Measurements from ENCODE around the gene WNT5A. TPM values are rescaled to one million over a fixed set of nuclear protein-coding genes. Genes with fewer than 3 reads are reported as not detected.

WNT5A gene
- total and polyA plus RNA-seq, 9 of the 15 experiments (the other 6 are each of a cell fraction or from before 2014, with no cell fraction given), result 0.11 TPM; not detected in 8

DNA sequence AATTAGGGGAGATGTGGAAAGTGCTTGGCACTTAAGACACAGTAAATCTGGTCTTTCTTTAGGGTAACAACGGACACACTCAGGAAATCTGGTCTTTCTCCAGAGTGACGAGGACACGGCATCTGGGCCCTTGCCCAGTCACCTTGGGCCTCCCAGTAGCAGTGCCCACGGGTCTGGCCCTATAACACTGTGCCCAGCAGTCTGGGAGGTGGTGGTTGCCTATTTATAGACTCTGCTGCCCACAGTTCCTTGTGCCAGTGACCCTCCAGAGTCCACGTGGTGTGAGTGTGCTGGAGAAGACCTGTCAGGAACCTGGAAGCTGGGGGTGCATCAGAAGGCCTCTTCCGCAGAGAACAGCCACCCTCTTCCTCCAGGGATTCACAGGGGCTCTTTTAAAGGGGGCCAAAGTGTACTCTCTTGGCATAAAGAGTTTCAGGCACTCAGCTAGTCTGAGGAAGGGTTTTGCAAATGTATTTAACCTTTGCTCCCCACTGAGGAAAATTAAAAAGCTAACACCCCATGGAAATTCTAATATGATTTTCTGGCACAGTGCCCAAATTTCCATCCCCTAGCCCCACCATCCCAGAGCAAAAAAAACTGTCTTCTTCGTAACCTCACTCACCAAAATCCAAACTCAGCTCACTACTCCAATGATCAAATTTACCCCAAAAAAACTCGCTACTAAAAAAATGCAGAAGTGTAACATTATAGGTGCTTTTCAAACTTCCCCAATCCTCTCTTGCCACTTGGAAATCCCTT, 15.4 kb downstream of the WNT5A start:
- no peak for TF ChIP-seq ZNF717 (CRISPR knock-in tag; IDR thresholded peaks at IDR 0.05)
- TF ChIP-seq NFIX (CRISPR knock-in tag; IDR thresholded peaks at IDR 0.05; ENCODE audit: low read depth), result peak; percentile 49; the same call in 1 of the 2 replicates
- TF ChIP-seq FOXP1 (CRISPR knock-in tag; IDR thresholded peaks at IDR 0.05), result no peak
- TF ChIP-seq ETS2 (tag; IDR thresholded peaks at IDR 0.05; ENCODE audit: borderline replicate concordance, poor library complexity, severe bottlenecking), result no peak
- no peak for TF ChIP-seq ZNF274 (IDR thresholded peaks at IDR 0.05; ENCODE audit: borderline replicate concordance, low read depth, low read length)
- TF ChIP-seq BMI1 (IDR thresholded peaks at IDR 0.05; ENCODE audit: low read length), result no peak
- peak; percentile 86 for TF ChIP-seq NFIC (IDR thresholded peaks at IDR 0.05)
- TF ChIP-seq ZNF75A (CRISPR knock-in tag; IDR thresholded peaks at IDR 0.05), result no peak
- no peaks in the 10 kb centered on the region for H4K20me1 ChIP-seq (replicated peaks; ENCODE audit: control insufficient read depth, insufficient read depth, low read length)
- H3K9ac ChIP-seq (ENCODE audit: insufficient read depth in 1 of 2, low read depth in 2 of 2, low read length in 2 of 2), result no peak overlapping the region
- ATAC-seq, result no peak
- H3K9me3 ChIP-seq (replicated peaks; ENCODE audit: control insufficient read depth, insufficient read depth, low read depth, low read length), result no peaks in the 10 kb centered on the region
- 4% methylated on average over 3 of the region's 8 CpGs for WGBS (ENCODE audit: insufficient coverage, low coverage, missing lambda C conversion rate)
- H3K4me1 ChIP-seq (replicated peaks in 1 of 2; ENCODE audit: control insufficient read depth in 2 of 2, insufficient read depth in 2 of 2, low read length in 2 of 2), result peaks cover 0 to 4% of the 10 kb centered on the region in 2 experiments; a peak in 2 of 5 replicates
- intact Hi-C loops (cut with micrococcal nuclease) (no loop called here), in situ Hi-C loops (cut with MboI) (no loop called here)
- no peak overlapping the region for H3K4me3 ChIP-seq
- FAIRE-seq, result no peak
- ChIA-PET CTCF (ENCODE audit: low intra/inter-chr PET ratio) (no interaction called here), POLR2A (no interaction called here)
- BruUV-seq (replicated peaks), result no TSS peak
- H3K4me2 ChIP-seq (ENCODE audit: insufficient read depth, low read length), result no peak overlapping the region
- H3K27ac ChIP-seq (ENCODE audit: extremely low read depth, low read depth, low read length), result no peak overlapping the region
- peaks cover 2 to 15% of the 10 kb centered on the region in 2 experiments; a peak in 2 of 5 replicates for H3K27me3 ChIP-seq (ENCODE audit: control insufficient read depth in 2 of 2, insufficient read depth in 2 of 2, low read length in 2 of 2)
- no peaks in the 10 kb centered on the region for H3K79me2 ChIP-seq (ENCODE audit: control insufficient read depth, insufficient read depth, low read length)
- H2AFZ ChIP-seq (ENCODE audit: low read depth, low read length), result no peak overlapping the region
- no peaks in the 10 kb centered on the region for H3K9me1 ChIP-seq (ENCODE audit: control insufficient read depth, insufficient read depth, low read length)
- no peak for DNase-seq (ENCODE audit: extremely low read depth in 1 of 4, low spot score in 3 of 4)
- no peaks in the 10 kb centered on the region for H3K36me3 ChIP-seq (ENCODE audit: control insufficient read depth, insufficient read depth, low read length)

Measured in K562 (cell line).